ENCODE results near the gene CAP2. TPM values are rescaled to one million over a fixed set of nuclear protein-coding genes. Genes with fewer than 3 reads are reported as not detected.
A peak's percentile ranks its signal among the peaks of the same experiment; 100 is the strongest.

Gene CAP2
- total RNA-seq, 1 donor from 2014 or later, result 55.3 TPM

GRCh38 chr6:17367868-17368267 is 25.5 kb upstream of the CAP2 start:
- Histone ChIP-seq H3K79me2 (ENCODE audit: insufficient read depth, low read length) (no peaks in the 10 kb centered on the region), H3K4me3 (ENCODE audit: insufficient read depth, low read depth, low read length) (no peak overlapping the region), H3K4me1 (ENCODE audit: insufficient read depth, low read length) (no peaks in the 10 kb centered on the region), H2AFZ (ENCODE audit: low read depth, low read length) (no peak overlapping the region), H3K36me3 (ENCODE audit: insufficient read depth, low read length) (no peaks in the 10 kb centered on the region), H3K27ac (ENCODE audit: low read depth, low read length) (no peak overlapping the region), H3K9me3 (ENCODE audit: insufficient read depth, low read depth, low read length) (no peaks in the 10 kb centered on the region), H3K4me2 (ENCODE audit: low read length) (no peak overlapping the region), H3K27me3 (ENCODE audit: insufficient read depth, low read length) (no peaks in the 10 kb centered on the region), H4K20me1 (ENCODE audit: insufficient read depth, low read length) (no peaks in the 10 kb centered on the region), H3K9ac (ENCODE audit: low read length) (no peak overlapping the region)
- Mint-ChIP-seq H3K4me3 (ENCODE audit: unreplicated experiment) (no peak overlapping the region), H3K27ac (ENCODE audit: unreplicated experiment) (no peak overlapping the region), H3K36me3 (ENCODE audit: low read depth, unreplicated experiment) (no peaks in the 10 kb centered on the region), H3K9me3 (ENCODE audit: unreplicated experiment) (no peaks in the 10 kb centered on the region), H3K27me3 (ENCODE audit: low read depth, unreplicated experiment) (no peaks in the 10 kb centered on the region), H3K4me1 (ENCODE audit: low read depth, unreplicated experiment) (no peaks in the 10 kb centered on the region)
- TF ChIP-seq CTCF (IDR thresholded peaks at IDR 0.05; ENCODE audit: insufficient read depth, low read depth, low read length), result no peak
- TF ChIP-seq EZH2 (IDR thresholded peaks at IDR 0.05; ENCODE audit: insufficient read depth, low read length), result no peak
- DNase-seq (ENCODE audit: low read depth) (no peak), FAIRE-seq (no peak)

GRCh38 chr6:17381424-17382147 is 11.8 kb upstream of the CAP2 start:
- H3K27me3 ChIP-seq (ENCODE audit: insufficient read depth, low read length), result no peaks in the 10 kb centered on the region
- FAIRE-seq (peak; percentile 97), DNase-seq (ENCODE audit: low read depth) (peak; percentile 80)
- no peaks in the 10 kb centered on the region for H3K27me3 Mint-ChIP-seq (ENCODE audit: low read depth, unreplicated experiment)
- peak overlapping the region; percentile 11 for H3K27ac ChIP-seq (ENCODE audit: low read depth, low read length)
- no peaks in the 10 kb centered on the region for H3K36me3 Mint-ChIP-seq (ENCODE audit: low read depth, unreplicated experiment)
- no peak for TF ChIP-seq EZH2 (IDR thresholded peaks at IDR 0.05; ENCODE audit: insufficient read depth, low read length)
- TF ChIP-seq CTCF (IDR thresholded peaks at IDR 0.05; ENCODE audit: insufficient read depth, low read depth, low read length), result no peak
- H3K9ac ChIP-seq (ENCODE audit: low read length), result no peak overlapping the region
- H3K27ac Mint-ChIP-seq (ENCODE audit: unreplicated experiment), result peak overlapping the region; percentile 14
- peaks cover 15% of the 10 kb centered on the region for H3K4me1 Mint-ChIP-seq (ENCODE audit: low read depth, unreplicated experiment)
- H3K4me2 ChIP-seq (ENCODE audit: low read length), result peak overlapping the region; percentile 56
- no peak overlapping the region for H3K4me3 Mint-ChIP-seq (ENCODE audit: unreplicated experiment)
- H3K9me3 ChIP-seq (ENCODE audit: insufficient read depth, low read depth, low read length), result no peaks in the 10 kb centered on the region
- no peaks in the 10 kb centered on the region for H3K36me3 ChIP-seq (ENCODE audit: insufficient read depth, low read length)
- no peaks in the 10 kb centered on the region for H3K9me3 Mint-ChIP-seq (ENCODE audit: unreplicated experiment)
- H3K4me1 ChIP-seq (ENCODE audit: insufficient read depth, low read length), result peaks cover 8% of the 10 kb centered on the region
- H3K4me3 ChIP-seq (ENCODE audit: insufficient read depth, low read depth, low read length), result no peak overlapping the region
- H4K20me1 ChIP-seq (ENCODE audit: insufficient read depth, low read length), result no peaks in the 10 kb centered on the region
- H2AFZ ChIP-seq (ENCODE audit: low read depth, low read length), result peak overlapping the region; percentile 43
- no peaks in the 10 kb centered on the region for H3K79me2 ChIP-seq (ENCODE audit: insufficient read depth, low read length)

- Mint-ChIP-seq H3K9me3 (ENCODE audit: unreplicated experiment) (no peaks in the 10 kb centered on the region), H3K4me3 (ENCODE audit: unreplicated experiment) (no peak overlapping the region), H3K27ac (ENCODE audit: unreplicated experiment) (peak overlapping the region; percentile 10), H3K27me3 (ENCODE audit: low read depth, unreplicated experiment) (no peaks in the 10 kb centered on the region), H3K36me3 (ENCODE audit: low read depth, unreplicated experiment) (no peaks in the 10 kb centered on the region), H3K4me1 (ENCODE audit: low read depth, unreplicated experiment) (peaks cover 18% of the 10 kb centered on the region)
- no peaks in the 10 kb centered on the region for H3K27me3 ChIP-seq (ENCODE audit: insufficient read depth, low read length)
- DNase-seq (ENCODE audit: low read depth) (peak; percentile 61), FAIRE-seq (no peak)
- H4K20me1 ChIP-seq (ENCODE audit: insufficient read depth, low read length), result no peaks in the 10 kb centered on the region
- peak overlapping the region; percentile 43 for H2AFZ ChIP-seq (ENCODE audit: low read depth, low read length)
- TF ChIP-seq CTCF (IDR thresholded peaks at IDR 0.05; ENCODE audit: insufficient read depth, low read depth, low read length), result no peak
- TF ChIP-seq EZH2 (IDR thresholded peaks at IDR 0.05; ENCODE audit: insufficient read depth, low read length), result no peak
- no peak overlapping the region for H3K4me3 ChIP-seq (ENCODE audit: insufficient read depth, low read depth, low read length)
- no peaks in the 10 kb centered on the region for H3K79me2 ChIP-seq (ENCODE audit: insufficient read depth, low read length)
- H3K27ac ChIP-seq (ENCODE audit: low read depth, low read length), result peak overlapping the region; percentile 58
- peaks cover 8% of the 10 kb centered on the region for H3K4me1 ChIP-seq (ENCODE audit: insufficient read depth, low read length)
- no peaks in the 10 kb centered on the region for H3K36me3 ChIP-seq (ENCODE audit: insufficient read depth, low read length)
- H3K9me3 ChIP-seq (ENCODE audit: insufficient read depth, low read depth, low read length), result no peaks in the 10 kb centered on the region
- H3K9ac ChIP-seq (ENCODE audit: low read length), result peak overlapping the region; percentile 3
- peak overlapping the region; percentile 68 for H3K4me2 ChIP-seq (ENCODE audit: low read length)
These were observed 7.7 kb upstream of the CAP2 start for GRCh38 chr6:17385660-17386059.
